CD4-positive, alpha-beta T cell treated with Interleukin-1 beta for 1 hour (primary cell): ENCODE data around the gene ALCAM.
A peak's percentile ranks its signal among the peaks of the same experiment; 100 is the strongest.

Experiments
- DNase-seq, 2 donors: peaks; one replicate each; pipeline ENCODE4 v3.0.0-alpha.2; 2020 to 2022

ALCAM gene

DNA sequence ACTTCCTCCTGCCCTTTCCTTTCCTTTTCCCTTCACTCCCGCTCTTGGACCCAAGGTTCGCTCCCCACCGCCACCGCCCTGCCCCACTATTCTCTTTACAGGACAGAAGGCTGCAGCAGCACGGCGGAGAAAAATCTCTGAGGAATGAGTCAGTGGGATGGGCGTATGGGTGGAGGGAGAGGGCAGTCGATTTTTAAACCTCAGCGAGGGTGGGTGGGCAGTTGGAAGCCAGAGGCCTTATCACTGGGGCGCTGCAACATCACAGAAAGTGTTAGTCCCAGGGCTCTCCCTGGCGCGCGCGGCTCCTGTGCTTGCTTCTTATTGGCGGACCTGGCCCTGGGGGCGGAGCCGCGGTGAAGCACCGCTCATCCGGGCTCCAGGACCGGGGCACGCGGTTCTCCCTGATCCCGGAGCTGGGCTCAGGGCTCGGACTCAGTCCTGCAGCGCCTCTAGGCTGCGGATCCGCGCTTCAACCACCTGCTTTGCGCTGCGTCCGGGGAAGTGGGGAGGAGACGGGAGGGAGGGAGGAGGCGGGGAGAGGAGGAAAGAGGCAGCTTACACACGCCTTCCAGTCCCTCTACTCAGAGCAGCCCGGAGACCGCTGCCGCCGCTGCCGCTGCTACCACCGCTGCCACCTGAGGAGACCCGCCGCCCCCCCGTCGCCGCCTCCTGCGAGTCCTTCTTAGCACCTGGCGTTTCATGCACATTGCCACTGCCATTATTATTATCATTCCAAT, at the start of gene ALCAM:
TSS of gene ALCAM (plus strand) at position 584 of the 737 bp plus-strand sequence.
- DNase-seq, result peak; percentile 81 to 84

GRCh38 chr3:105317841-105318240, 48.9 kb upstream of the ALCAM start:
- DNase-seq, result no peak

DNA sequence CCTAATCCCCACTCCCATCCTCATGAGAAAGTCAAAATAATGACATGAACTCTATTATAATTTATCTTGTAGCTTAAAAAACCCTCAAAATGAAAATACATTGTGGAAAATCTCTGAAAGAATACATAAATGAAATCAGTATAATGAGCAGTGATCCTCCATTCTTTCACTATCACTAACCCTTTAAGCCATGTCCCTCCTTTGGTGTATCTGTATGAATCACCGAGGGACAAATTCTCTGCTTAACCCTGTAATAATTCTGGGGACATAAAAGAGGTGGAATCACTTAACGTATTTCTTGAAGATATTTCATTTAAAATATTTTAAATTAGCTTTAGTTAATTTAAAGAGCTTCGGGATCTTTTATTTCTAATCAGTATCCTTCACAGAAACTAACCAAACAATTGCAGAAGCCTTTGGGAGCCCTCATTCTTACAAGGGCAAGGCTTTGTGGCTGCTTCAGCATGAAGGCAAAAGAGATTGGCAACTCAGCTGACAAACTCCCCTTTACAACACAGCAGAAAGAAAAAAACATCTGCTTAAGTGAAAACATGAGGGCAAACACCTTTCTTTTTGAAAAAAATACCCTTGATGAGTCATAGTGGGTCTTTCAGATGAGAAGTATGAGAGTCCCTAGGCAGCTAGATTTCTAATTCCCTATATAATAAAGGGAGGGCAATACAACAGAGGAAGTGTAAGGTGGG, 44.0 kb upstream of the ALCAM start:
- no peak for DNase-seq

GRCh38 chr3:105323274-105323599, 43.5 kb upstream of the ALCAM start:
- DNase-seq, result no peak

- DNase-seq, result no peak
Observed at GRCh38 chr3:105324951-105325350, 41.8 kb upstream of the ALCAM start.

DNA sequence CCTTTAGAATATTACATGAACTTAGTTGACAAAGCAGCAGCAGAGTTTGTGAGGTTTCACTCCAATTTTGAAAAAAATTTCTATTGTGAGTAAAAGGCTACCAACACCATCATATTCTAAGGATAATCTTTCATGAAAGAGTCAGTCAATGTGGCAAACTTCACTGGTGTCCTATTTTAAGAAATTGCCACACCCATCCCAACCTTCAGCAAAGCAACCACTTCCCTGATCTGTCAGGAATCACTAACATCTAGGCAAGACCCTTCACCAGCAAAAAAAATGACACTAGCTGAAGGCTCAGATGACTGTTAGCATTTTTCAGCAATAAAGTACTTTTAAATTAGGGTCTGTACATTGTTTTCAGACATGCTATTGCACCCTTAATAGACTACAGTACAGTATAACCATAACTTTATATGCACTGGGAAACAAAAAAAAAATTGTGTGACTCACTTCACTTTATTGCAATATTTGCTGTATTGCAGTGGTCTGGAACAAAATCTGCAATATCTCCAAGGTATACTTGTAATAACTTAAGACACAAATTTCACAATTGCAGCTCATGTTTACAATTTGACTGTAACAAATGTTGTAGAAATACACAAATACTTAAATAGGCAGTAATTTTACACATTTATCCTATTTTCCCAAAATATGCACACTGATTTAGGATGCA, 38.9 kb upstream of the ALCAM start:
- no peak for DNase-seq

- DNase-seq, result no peak
Observed at GRCh38 chr3:105328338-105328730, 38.4 kb upstream of the ALCAM start.

DNA sequence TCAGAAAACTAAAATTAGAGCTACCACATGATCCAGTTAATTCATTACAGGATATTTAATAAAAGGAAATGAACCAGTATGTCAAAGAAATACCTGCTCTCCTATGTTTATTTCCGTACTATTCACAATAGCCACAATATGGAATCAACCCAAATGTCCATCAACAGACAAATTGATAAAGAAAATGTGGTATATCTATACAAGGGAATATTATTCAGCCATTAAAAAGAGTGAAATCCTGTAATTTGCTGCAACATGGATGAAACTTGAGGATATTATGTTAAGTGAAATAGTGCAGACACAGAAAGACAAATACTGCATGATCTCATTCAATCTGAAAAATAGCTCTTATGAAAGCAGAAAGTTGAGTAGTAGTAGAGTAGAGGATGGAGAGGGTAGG, 33.7 kb upstream of the ALCAM start:
- DNase-seq, result no peak

GRCh38 chr3:105334138-105334882, 32.4 kb upstream of the ALCAM start:
- DNase-seq, result no peak

DNA sequence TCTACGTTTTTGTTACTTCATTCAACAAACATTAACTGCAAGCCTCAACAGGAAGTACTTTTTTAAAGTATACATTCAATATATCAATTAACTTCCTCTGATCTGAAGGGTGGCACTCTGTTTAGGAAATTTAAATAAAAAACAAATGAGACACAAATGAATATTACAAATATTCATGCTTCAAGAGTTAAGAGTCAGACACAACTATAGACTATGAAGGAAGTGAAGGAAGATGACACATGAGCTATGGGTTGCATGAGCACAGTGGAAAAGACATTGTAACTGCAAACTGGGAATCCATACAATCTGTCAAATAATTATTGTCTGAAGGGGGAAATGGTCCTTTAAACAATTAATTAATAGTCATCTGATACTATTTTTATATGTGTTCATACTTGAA, 26.8 kb upstream of the ALCAM start:
- no peak for DNase-seq

GRCh38 chr3:105343991-105344390, 22.7 kb upstream of the ALCAM start:
- no peak for DNase-seq

GRCh38 chr3:105345156-105345555, 21.6 kb upstream of the ALCAM start:
- no peak for DNase-seq

DNA sequence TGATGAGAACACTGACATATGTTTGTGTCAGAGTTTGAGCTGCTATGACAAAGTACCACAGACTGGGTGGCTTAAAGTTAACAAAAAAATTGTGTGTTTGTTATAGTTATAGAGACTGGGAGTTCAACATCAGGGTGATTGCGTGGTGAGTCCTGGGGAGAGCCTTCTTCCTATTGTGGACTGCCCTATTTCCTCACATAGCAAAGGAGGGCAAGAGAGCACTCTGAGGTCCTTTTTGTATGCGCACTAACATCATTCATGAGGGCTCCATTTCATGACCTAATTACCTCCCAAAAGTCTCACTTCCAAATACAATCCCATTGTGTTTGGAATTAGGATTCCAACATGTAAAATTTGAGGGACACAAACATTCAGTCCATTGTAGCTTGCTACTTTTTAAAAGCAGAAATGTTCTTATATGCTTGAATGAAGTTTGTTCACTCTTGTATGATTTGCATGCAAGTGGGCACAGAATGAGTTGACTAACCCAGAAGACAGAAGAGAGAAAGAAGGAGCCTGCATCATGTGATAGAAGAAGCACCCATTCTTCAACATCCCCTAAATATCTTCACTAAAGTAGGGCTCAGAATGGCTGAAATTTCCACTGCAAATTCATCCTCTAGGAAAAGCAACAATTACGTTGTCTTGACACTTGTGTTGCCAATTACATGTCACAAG, 18.9 kb upstream of the ALCAM start:
- DNase-seq, result no peak

DNA sequence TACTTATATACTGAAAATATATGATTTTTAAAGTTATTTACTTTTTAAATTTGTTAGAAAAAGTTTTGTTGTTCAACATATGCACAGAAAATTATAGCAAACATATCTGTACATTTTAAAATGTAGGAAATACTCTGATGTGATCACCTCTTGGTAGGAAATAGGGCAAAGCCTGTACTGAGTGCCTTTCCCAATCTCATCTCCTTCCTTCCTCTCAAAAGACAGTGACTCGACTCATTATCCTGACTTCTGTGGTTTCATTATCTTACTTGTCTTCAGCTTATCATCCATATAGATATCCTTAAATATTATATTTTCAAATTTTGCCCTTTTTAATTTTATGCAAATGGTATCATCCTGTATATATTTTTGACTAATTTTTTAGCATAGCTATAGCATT, 18.4 kb upstream of the ALCAM start:
- no peak for DNase-seq

DNA sequence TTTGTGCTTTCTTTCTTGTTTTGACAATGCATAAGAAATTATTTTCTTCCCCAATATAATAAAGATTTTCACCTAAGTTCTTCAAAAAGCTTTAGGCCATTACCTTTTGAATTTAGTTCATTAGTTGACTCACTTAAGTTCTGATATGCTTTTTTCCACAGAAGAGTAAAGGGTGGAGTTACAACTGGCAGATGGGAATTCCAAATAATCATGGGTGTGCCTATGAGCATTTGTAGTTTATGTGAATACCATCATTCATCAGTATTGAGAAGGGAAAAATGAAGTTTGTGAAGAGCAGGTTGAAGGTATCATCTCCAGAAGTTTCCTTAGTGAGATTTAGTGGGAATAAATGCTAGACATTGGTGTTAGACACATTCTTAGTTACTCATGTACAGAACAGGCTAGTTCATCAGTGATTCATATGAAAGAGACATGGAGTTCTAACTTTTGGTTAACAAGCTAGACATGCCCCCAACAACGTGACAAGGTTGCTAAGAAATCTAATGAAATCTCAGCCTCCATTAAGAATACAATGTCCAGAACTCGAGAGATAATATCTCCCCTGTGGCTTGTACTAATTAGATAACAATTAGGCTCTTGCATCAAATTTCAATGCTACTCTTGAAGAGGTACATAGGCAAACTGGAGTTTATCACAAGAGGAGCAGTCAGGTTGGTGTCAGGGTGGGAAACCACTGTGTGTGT, 16.9 kb upstream of the ALCAM start:
- no peak for DNase-seq

DNA sequence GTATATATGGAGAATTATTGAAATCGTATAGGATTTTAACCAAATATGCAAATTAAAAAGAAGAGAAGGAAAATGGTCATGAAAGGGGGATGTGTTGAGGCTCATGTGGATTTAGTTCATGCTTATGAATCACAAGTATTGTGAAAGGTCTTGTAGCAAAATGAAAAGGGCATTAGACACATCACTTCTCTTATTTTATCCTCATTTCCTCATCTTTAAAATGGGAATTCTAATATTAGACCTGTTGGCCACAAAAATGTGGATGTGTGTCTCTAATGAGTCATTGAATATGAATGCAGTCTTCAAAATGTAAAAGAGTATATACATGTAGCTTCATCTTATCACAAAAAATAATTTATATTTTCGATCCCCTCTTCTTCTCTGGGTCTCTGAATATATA, 14.9 kb upstream of the ALCAM start:
- no peak for DNase-seq

GRCh38 chr3:105352976-105353375, 13.7 kb upstream of the ALCAM start:
- DNase-seq, result no peak

DNA sequence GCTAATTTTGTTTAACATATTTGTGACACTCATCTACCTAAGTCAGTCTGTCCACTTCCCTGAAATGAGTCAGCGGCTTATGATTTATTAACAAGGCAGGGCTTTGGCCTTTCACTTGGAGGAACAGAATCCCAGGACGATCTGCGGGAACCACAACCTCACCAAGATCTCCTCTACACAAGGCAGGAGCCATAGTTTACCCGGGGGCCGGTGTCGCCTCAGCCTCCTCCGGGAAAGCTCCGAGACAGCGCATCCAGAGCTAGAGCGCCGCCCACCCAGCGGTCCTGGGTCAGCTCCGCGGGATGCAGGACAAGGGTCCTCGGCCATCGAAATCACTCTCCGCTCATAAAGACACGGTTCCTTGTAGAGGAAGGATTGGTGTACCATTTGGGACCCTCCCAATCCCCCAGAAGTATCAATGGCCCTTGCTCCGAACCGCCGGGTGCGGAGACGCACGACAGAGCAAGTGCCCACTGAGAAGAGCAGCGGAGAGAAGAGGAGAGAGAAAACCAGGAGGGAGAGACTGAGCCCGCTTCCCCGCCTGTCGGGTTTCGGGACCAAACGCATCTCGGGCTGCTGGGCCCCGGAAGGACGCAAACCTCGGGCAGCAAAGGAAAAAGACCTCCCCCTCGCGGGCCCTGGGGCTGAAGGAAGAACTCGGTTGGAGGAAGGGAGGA, 13.1 kb upstream of the ALCAM start:
- peak in 1 of 2 donors; percentile 11 for DNase-seq

DNA sequence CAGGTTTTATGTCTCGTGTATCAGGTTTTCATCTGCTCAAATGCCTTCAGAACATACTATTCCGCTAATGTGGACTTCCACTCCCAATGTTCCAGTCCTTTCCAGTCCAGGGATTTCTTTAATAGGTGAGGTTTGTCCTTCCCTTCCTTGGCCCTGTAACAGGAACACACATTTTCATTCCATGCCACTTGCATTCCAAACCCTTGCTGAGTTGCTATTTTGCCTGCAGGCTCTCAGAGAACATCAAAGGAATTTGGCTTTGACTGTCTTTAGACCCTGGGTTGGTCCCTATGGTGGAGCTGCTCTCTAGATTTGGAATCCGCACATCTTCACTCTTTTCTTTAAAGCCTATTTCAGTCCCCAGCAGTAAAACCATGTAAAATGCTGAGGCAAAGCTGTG, 12.3 kb upstream of the ALCAM start:
- DNase-seq, result no peak

DNA sequence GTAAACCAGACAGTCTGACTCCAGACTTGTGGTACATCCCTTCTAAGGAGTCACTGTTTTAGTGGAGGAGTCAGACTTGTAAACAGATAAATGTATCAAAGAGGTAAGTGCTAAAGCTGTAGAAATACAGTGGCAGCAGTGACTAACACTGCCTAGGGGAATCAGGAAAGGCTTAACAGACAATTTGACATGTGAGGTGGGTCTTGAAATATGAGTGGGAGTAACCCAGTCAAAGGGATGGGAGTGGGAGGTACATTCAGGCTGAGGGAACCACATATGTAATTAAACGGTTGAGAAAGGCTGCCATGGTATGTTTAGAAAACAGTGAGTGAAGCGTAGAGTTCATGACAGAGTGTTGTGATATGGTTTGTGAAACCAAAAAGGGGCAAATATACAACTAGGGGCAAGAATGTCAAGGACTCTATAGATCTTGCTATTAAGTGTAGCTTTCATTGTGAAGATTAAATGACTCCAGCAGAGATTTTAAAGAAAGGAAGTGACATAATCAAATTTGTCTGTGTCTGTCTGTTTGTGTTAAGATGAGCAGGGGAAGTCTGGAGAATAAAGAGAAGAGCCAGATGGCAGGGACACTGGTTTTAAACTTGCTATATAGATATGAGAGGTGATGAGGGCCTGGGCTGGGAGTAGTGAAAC, 11.2 kb upstream of the ALCAM start:
- no peak for DNase-seq

DNA sequence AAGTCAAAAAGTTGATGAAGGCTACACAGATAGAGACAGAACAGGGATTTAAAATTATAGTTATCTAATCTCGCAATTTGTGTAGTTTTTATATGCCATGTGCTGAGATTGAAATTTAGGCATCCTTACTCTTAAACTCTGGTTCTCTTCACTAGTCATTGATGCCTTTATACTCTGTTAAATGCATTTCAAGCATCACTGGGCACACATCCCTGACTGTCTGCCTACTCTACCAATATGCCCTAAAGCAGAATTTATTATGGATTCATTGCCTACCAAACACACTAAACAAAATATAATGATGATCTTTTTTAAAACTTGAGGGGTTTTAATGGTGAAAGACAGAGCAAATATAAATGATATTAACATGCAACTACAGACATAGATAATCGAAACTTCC, 10.3 kb upstream of the ALCAM start:
- no peak for DNase-seq
